ENCODE data around the gene YEATS4. TPM values are rescaled to one million over a fixed set of nuclear protein-coding genes. Genes with fewer than 3 reads are reported as not detected.

YEATS4 gene
- total RNA-seq, 2 experiments from 2014 or later = 55.4 to 59.8 TPM

DNA sequence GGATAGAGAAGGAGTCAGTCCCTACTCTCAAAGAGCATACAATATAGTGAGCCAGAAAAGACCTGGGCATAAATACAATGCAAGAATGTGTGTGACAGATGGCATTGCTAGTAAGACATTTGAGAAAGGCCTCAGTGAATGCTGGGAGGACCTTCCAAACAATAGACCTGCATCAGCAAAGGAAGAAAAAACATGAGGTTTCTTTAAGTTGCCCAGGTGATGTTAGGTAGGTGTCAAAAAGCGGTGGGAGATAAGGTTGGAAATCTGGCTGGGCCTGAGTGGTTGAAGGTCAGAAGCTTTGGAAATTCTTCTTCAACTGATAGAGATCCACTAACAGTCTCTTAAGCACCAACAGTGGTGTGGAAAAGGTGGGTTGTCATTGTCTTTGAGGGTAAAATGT, 60.2 kb downstream of the YEATS4 start:
- POLR2A ChIA-PET = no interaction called here
- Mint-ChIP-seq H3K27ac (no peak overlapping the region), H3K4me3 (no peak overlapping the region), H3K4me1 (no peaks in the 10 kb centered on the region), H3K9me3 (ENCODE audit: low read depth) (no peaks in the 10 kb centered on the region), H3K27me3 (no peaks in the 10 kb centered on the region), H3K36me3 (ENCODE audit: low read depth) (no peaks in the 10 kb centered on the region)
- no peak for ATAC-seq
- CTCF ChIA-PET = interaction anchor here (0.7 to 1.3 kb wide), 3 partner anchors 10 to 224 kb away, joined by 3 to 4 read pairs (median 3); no protein-coding TSS in a partner anchor
- no peak for DNase-seq
- intact Hi-C loops (cut with DNase I, micrococcal nuclease) = no loop called here

GRCh38 chr12:69421548-69421947, 62.0 kb downstream of the YEATS4 start:
- H3K4me1 Mint-ChIP-seq = no peaks in the 10 kb centered on the region
- no peaks in the 10 kb centered on the region for H3K36me3 Mint-ChIP-seq (ENCODE audit: low read depth)
- POLR2A ChIA-PET = no interaction called here
- intact Hi-C loops (cut with DNase I, micrococcal nuclease) = no loop called here
- ATAC-seq (no peak), DNase-seq (no peak)
- CTCF ChIA-PET = interaction anchor here (0.9 kb wide), 1 partner anchor 35 kb away, joined by 3 read pairs; no protein-coding TSS in a partner anchor
- no peak overlapping the region for H3K27ac Mint-ChIP-seq
- no peaks in the 10 kb centered on the region for H3K27me3 Mint-ChIP-seq
- H3K4me3 Mint-ChIP-seq = no peak overlapping the region
- no peaks in the 10 kb centered on the region for H3K9me3 Mint-ChIP-seq (ENCODE audit: low read depth)

- Mint-ChIP-seq H3K27ac (no peak overlapping the region), H3K36me3 (ENCODE audit: low read depth) (no peaks in the 10 kb centered on the region), H3K4me3 (no peak overlapping the region), H3K9me3 (ENCODE audit: low read depth) (no peaks in the 10 kb centered on the region), H3K27me3 (no peaks in the 10 kb centered on the region), H3K4me1 (no peaks in the 10 kb centered on the region)
- CTCF ChIA-PET = interaction anchor here (0.7 kb wide), 1 partner anchor 15 kb away, joined by 3 read pairs; no protein-coding TSS in a partner anchor
- POLR2A ChIA-PET = no interaction called here
- intact Hi-C loops (cut with DNase I, micrococcal nuclease) = no loop called here
- no peak for ATAC-seq
- DNase-seq = no peak
Measured at GRCh38 chr12:69423037-69423905, 63.7 kb downstream of the YEATS4 start.

DNA sequence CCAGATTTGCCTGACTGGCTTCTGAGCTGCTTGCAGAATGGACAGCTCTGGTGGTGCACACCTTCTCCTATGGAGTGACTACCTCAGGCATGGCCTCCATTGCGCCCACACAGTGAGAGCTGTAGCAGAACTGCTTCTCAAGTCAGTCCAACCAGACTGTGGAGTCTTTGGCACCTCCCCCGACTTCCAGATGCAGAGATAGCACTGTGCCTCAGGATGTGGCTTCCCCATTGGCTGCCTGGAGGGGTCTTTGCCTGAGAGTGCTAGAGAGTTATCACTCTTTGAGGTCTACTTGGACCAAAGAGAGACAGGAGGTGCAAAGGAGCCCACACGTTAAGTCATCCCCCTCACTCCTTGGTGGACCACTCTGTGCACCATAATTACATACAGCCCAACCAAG, 65.9 kb downstream of the YEATS4 start:
- DNase-seq = no peak
- ATAC-seq = no peak
- no peaks in the 10 kb centered on the region for H3K4me1 Mint-ChIP-seq
- no peaks in the 10 kb centered on the region for H3K36me3 Mint-ChIP-seq (ENCODE audit: low read depth)
- no peak overlapping the region for H3K27ac Mint-ChIP-seq
- intact Hi-C loops (cut with DNase I, micrococcal nuclease) = no loop called here
- CTCF ChIA-PET = no interaction called here
- no peaks in the 10 kb centered on the region for H3K27me3 Mint-ChIP-seq
- POLR2A ChIA-PET = no interaction called here
- H3K9me3 Mint-ChIP-seq (ENCODE audit: low read depth) = no peaks in the 10 kb centered on the region
- H3K4me3 Mint-ChIP-seq = no peak overlapping the region

DNA sequence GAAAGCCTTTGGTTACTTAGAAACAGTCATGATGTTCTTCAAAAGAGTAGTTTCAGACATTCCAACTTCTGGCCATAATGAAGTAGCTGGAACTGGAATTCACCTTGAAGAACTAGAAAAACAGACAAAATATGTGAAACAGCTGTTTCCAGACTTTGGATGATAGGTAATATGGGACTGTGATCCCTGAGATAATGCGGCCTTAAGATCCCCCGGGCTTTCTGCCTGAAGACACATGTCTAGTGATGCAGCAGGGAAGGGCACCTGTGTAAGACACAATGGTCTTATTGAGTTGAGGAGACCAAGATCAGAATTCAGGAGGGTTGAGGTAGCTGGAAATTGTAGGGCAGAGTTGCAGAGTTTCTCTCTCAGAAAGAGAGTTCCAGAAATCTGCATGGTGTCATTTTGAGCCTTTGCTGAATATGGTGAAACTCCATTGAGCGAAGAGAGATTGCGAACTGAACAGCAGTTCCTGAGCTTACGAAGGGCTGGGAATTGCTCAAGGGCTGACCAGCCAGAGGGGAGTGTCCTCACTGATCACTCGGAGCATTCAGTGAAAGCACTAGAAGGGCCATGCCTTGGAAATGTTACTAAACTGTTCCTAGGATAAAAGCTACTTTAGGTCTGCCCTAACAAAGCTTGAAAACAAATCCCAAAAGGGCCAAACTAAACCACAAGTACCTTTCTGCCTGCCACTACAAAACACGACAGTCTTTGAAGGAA, 69.0 kb downstream of the YEATS4 start:
- Mint-ChIP-seq H3K4me3 (no peak overlapping the region), H3K4me1 (no peaks in the 10 kb centered on the region), H3K9me3 (ENCODE audit: low read depth) (no peaks in the 10 kb centered on the region), H3K27me3 (no peaks in the 10 kb centered on the region), H3K27ac (no peak overlapping the region), H3K36me3 (ENCODE audit: low read depth) (no peaks in the 10 kb centered on the region)
- ATAC-seq (no peak), DNase-seq (no peak)
- CTCF ChIA-PET = interaction anchor here (0.8 to 1.0 kb wide), 2 partner anchors 33 to 142 kb away, joined by 3 read pairs; no protein-coding TSS in a partner anchor
- POLR2A ChIA-PET = interaction anchor here (0.6 kb wide), 1 partner anchor 101 kb away, joined by 3 read pairs; no protein-coding TSS in a partner anchor
- intact Hi-C loops (cut with DNase I, micrococcal nuclease) = no loop called here

DNA sequence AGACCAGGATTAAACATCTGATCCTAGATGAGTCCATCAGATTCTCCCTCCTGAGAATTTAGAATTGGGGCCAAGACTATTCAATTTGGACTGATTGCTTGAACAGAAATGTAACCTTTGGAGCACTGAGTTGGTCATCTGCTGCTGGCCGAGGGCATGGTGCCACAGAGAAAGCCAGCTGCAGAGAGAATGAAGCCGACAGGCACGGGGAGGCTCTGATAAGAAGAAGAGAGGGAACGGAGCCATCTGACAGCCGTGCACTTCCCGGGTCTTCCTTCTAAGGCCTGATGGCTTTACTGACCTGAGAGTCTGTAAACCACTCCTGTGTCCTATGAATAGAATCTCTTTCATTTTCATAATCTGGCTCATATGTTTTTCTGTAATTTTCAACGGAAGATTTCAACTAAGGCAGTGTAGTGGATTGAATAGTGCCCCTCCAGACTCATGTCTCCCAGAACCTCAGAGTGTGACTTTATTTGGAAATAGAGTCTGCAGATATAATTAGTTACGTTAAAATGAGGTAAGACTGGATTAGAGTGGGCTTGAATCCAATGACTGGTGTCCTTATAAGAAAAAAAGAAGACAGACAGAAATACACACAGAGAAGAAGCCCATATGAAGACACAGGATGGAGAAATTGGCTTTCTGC, 71.5 kb downstream of the YEATS4 start:
- no peak overlapping the region for H3K27ac Mint-ChIP-seq
- ATAC-seq (no peak), DNase-seq (no peak)
- no peaks in the 10 kb centered on the region for H3K9me3 Mint-ChIP-seq (ENCODE audit: low read depth)
- H3K4me3 Mint-ChIP-seq = no peak overlapping the region
- ChIA-PET POLR2A (no interaction called here), CTCF (no interaction called here)
- intact Hi-C loops (cut with DNase I, micrococcal nuclease) = no loop called here
- no peaks in the 10 kb centered on the region for H3K4me1 Mint-ChIP-seq
- no peaks in the 10 kb centered on the region for H3K27me3 Mint-ChIP-seq
- no peaks in the 10 kb centered on the region for H3K36me3 Mint-ChIP-seq (ENCODE audit: low read depth)

GRCh38 chr12:69431591-69432222, 72.2 kb downstream of the YEATS4 start:
- H3K9me3 Mint-ChIP-seq (ENCODE audit: low read depth) = no peaks in the 10 kb centered on the region
- DNase-seq (no peak), ATAC-seq (no peak)
- no peaks in the 10 kb centered on the region for H3K4me1 Mint-ChIP-seq
- POLR2A ChIA-PET = interaction anchor here (0.6 kb wide), 1 partner anchor 40 kb away, joined by 4 read pairs; no protein-coding TSS in a partner anchor
- intact Hi-C loops (cut with DNase I, micrococcal nuclease) = no loop called here
- H3K36me3 Mint-ChIP-seq (ENCODE audit: low read depth) = no peaks in the 10 kb centered on the region
- no peak overlapping the region for H3K4me3 Mint-ChIP-seq
- no peak overlapping the region for H3K27ac Mint-ChIP-seq
- no peaks in the 10 kb centered on the region for H3K27me3 Mint-ChIP-seq
- CTCF ChIA-PET = no interaction called here

- ChIA-PET CTCF (interaction anchor here (0.9 kb wide), 1 partner anchor 90 kb away, joined by 3 read pairs; no protein-coding TSS in a partner anchor), POLR2A (no interaction called here)
- no peak for ATAC-seq
- Mint-ChIP-seq H3K27ac (no peak overlapping the region), H3K27me3 (no peaks in the 10 kb centered on the region), H3K4me1 (no peaks in the 10 kb centered on the region), H3K36me3 (ENCODE audit: low read depth) (no peaks in the 10 kb centered on the region), H3K9me3 (ENCODE audit: low read depth) (no peaks in the 10 kb centered on the region), H3K4me3 (no peak overlapping the region)
- DNase-seq = no peak
- intact Hi-C loops (cut with DNase I, micrococcal nuclease) = no loop called here
Measured at GRCh38 chr12:69433653-69434052, 74.1 kb downstream of the YEATS4 start.

GRCh38 chr12:69435644-69436043, 76.1 kb downstream of the YEATS4 start:
- DNase-seq (no peak), ATAC-seq (no peak)
- H3K9me3 Mint-ChIP-seq (ENCODE audit: low read depth) = no peaks in the 10 kb centered on the region
- no peak overlapping the region for H3K27ac Mint-ChIP-seq
- ChIA-PET CTCF (no interaction called here), POLR2A (no interaction called here)
- H3K4me3 Mint-ChIP-seq = no peak overlapping the region
- H3K4me1 Mint-ChIP-seq = no peaks in the 10 kb centered on the region
- H3K36me3 Mint-ChIP-seq (ENCODE audit: low read depth) = no peaks in the 10 kb centered on the region
- intact Hi-C loops (cut with DNase I, micrococcal nuclease) = no loop called here
- H3K27me3 Mint-ChIP-seq = no peaks in the 10 kb centered on the region

- no peaks in the 10 kb centered on the region for H3K27me3 Mint-ChIP-seq
- no peak overlapping the region for H3K4me3 Mint-ChIP-seq
- intact Hi-C loops (cut with DNase I, micrococcal nuclease) = no loop called here
- ChIA-PET POLR2A (no interaction called here), CTCF (no interaction called here)
- no peak for DNase-seq
- H3K36me3 Mint-ChIP-seq (ENCODE audit: low read depth) = no peaks in the 10 kb centered on the region
- H3K9me3 Mint-ChIP-seq (ENCODE audit: low read depth) = no peaks in the 10 kb centered on the region
- H3K27ac Mint-ChIP-seq = no peak overlapping the region
- no peaks in the 10 kb centered on the region for H3K4me1 Mint-ChIP-seq
- no peak for ATAC-seq
Measured at GRCh38 chr12:69437073-69437472, 77.5 kb downstream of the YEATS4 start.

DNA sequence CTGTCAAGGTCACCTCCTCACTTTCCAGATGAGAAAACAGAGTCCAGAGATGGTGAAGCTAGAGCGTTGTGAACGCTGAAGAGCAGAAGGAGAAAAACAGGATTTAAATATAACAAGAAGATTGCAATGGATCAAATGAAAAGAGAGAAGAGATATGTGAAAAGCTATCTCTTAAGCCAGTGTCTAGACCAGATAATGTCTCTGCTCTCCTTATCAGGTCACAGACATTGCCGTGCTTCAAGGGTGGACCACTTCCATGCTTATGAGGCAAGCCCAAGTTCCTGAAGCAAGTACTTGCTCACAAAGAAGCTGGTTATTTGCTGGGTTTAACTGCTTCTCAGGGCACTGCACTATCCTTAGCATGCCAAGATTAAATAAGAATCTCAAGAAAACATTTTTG, 79.0 kb downstream of the YEATS4 start:
- ChIA-PET POLR2A (no interaction called here), CTCF (interaction anchor here (0.6 to 1.2 kb wide), 2 partner anchors 15 to 35 kb away, joined by 3 read pairs; no protein-coding TSS in a partner anchor)
- Mint-ChIP-seq H3K9me3 (ENCODE audit: low read depth) (no peaks in the 10 kb centered on the region), H3K36me3 (ENCODE audit: low read depth) (no peaks in the 10 kb centered on the region), H3K4me3 (no peak overlapping the region), H3K27ac (no peak overlapping the region), H3K4me1 (no peaks in the 10 kb centered on the region), H3K27me3 (no peaks in the 10 kb centered on the region)
- ATAC-seq (no peak), DNase-seq (no peak)
- intact Hi-C loops (cut with DNase I, micrococcal nuclease) = no loop called here
